GM12878 (cell line): Measurements from ENCODE around the gene SOAT2. TPM values are rescaled to one million over a fixed set of nuclear protein-coding genes. Genes with fewer than 3 reads are reported as not detected.

Source experiments
- BCL11A ChIP-seq: IDR thresholded peaks from 2 replicates; pipeline ENCODE4 v1.6.1; 2011; ENCODE audit warnings: low read depth, low read length
- CBFB ChIP-seq: IDR thresholded peaks from 2 replicates; pipeline ENCODE4 v1.6.1; 2016; ENCODE audit warnings: antibody characterized with exemption, low read depth
- CBX5 ChIP-seq: sonication (generic); IDR thresholded peaks from 2 replicates; pipeline ENCODE4 v1.6.1; 2016; ENCODE audit warnings: low read depth, moderate library complexity, mild to moderate bottlenecking, inconsistent platforms
- CHD1 ChIP-seq: IDR thresholded peaks from 2 replicates; pipeline ENCODE4 v1.6.1; 2012; ENCODE audit warnings: low read depth, low read length, improper control_type of control experiment
- ESRRA ChIP-seq: IDR thresholded peaks from 2 replicates; pipeline ENCODE4 v1.6.1; 2012; ENCODE audit warnings: mild to moderate bottlenecking, low read length, improper control_type of control experiment
- FOXK2 ChIP-seq: fragments of 450-650 bp; IDR thresholded peaks from 2 replicates; pipeline ENCODE4 v1.6.1; 2017; ENCODE audit warnings: mild to moderate bottlenecking, moderate library complexity
- IRF4 ChIP-seq: IDR thresholded peaks from 2 replicates; pipeline ENCODE4 v1.6.1; 2011; ENCODE audit warnings: low read depth, low read length
- KDM1A ChIP-seq: fragments of 200-600 bp; sonication (generic); IDR thresholded peaks from 2 replicates; pipeline ENCODE4 v1.6.1; 2016; ENCODE audit warnings: borderline replicate concordance
- LARP7 ChIP-seq: fragments of 450-650 bp; IDR thresholded peaks from 2 replicates; pipeline ENCODE4 v1.6.1; 2017; ENCODE audit warnings: mild to moderate bottlenecking
- MTA2 ChIP-seq: fragments of 450-650 bp; IDR thresholded peaks from 2 replicates; pipeline ENCODE4 v1.6.1; 2016; ENCODE audit warnings: low read depth, mild to moderate bottlenecking, moderate library complexity
- MXI1 ChIP-seq: fragments of 150-350 bp; IDR thresholded peaks from 2 replicates; pipeline ENCODE4 v1.6.1; 2011; ENCODE audit warnings: low read depth, mild to moderate bottlenecking, inconsistent platforms, low read length, improper control_type of control experiment
- NR2F1 ChIP-seq: fragments of 450-650 bp; conservative IDR thresholded peaks from 2 replicates; pipeline ENCODE4 v1.6.1; 2017; ENCODE audit warnings: mild to moderate bottlenecking
- POLR2AphosphoS2 ChIP-seq: IDR thresholded peaks from 2 replicates; pipeline ENCODE4 v1.6.1; 2011; ENCODE audit warnings: low read depth, mild to moderate bottlenecking, low read length, improper control_type of control experiment, moderate library complexity
- RCOR1 ChIP-seq: conservative IDR thresholded peaks from 2 replicates; pipeline ENCODE4 v1.6.1; 2012; ENCODE audit warnings: low read depth, low read length, improper control_type of control experiment
- SMC3 ChIP-seq: IDR thresholded peaks from 2 replicates; pipeline ENCODE4 v1.6.1; 2011; ENCODE audit warnings: low read length, improper control_type of control experiment, borderline replicate concordance
- STAT3 ChIP-seq: IDR thresholded peaks from 2 replicates; pipeline ENCODE4 v1.6.1; 2011; ENCODE audit warnings: low read depth, low read length, improper control_type of control experiment
- TBL1XR1 ChIP-seq: IDR thresholded peaks from 2 replicates; pipeline ENCODE4 v1.6.1; 2012; ENCODE audit warnings: low read depth, low read length, improper control_type of control experiment
- polyA plus RNA-seq, 11 experiments: library from polyadenylated mRNA; depleted of rRNA in 4 of 11; unstranded in 6 of 11; stranded (reverse) in 5 of 11; fragments of >200 nt; fragmentation: Nextera tagmentation in 4 of 11; fragmentation: Illumina TruSeq in 1 of 11; extraction: Ambion mirVana in 4 of 11; extraction: Trizol in 1 of 11; gene quantifications; 1 replicate in 1 of 11; 2 replicates in 10 of 11; pipeline versions ENCODE4 v1.2.1 to v1.2.3, GENCODE V29; 2011 to 2016; ENCODE audit warnings: inconsistent platforms in 2 of 11, missing spikeins in 2 of 11, low read depth in 1 of 11
- total RNA-seq, 4 experiments: library from RNA; depleted of rRNA in 3 of 4; stranded (reverse); fragments of >200 nt in 3 of 4; fragmentation: Illumina TruSeq in 1 of 4; extraction: Trizol in 1 of 4; gene quantifications; 2 replicates each; pipeline versions ENCODE4 v1.2.1 to v1.2.3, GENCODE V29; 2013 to 2021
- TF ChIP-seq, protein P1 (sequence below): fragments of 150-350 bp; IDR thresholded peaks from 2 replicates; pipeline ENCODE4 v1.6.1; 2014; ENCODE audit warnings: mild to moderate bottlenecking, low read depth, low read length
- TF ChIP-seq, protein P2 (sequence below): fragments of 450-650 bp; IDR thresholded peaks from 2 replicates; pipeline ENCODE4 v1.6.1; 2016; ENCODE audit warnings: mild to moderate bottlenecking
- TF ChIP-seq, protein P3 (sequence below): IDR thresholded peaks from 2 replicates; pipeline ENCODE4 v1.6.1; 2012; ENCODE audit warnings: improper control_type of control experiment, low read depth, low read length; ENCODE audit not compliant: insufficient replicate concordance
- TF ChIP-seq, protein P4 (sequence below): fragments of 450-650 bp; IDR thresholded peaks from 2 replicates; pipeline ENCODE4 v1.6.1; 2016; ENCODE audit warnings: mild to moderate bottlenecking
- TF ChIP-seq, protein P5 (sequence below): IDR thresholded peaks from 2 replicates; pipeline ENCODE4 v1.6.1; 2012; ENCODE audit warnings: low read depth, low read length, improper control_type of control experiment

The SOAT2 gene
- total and polyA plus RNA-seq, 10 of the 15 experiments (the other 5 are each of a cell fraction or from before 2014, with no cell fraction given): 0.08 to 1.7 (median 0.69) TPM

DNA sequence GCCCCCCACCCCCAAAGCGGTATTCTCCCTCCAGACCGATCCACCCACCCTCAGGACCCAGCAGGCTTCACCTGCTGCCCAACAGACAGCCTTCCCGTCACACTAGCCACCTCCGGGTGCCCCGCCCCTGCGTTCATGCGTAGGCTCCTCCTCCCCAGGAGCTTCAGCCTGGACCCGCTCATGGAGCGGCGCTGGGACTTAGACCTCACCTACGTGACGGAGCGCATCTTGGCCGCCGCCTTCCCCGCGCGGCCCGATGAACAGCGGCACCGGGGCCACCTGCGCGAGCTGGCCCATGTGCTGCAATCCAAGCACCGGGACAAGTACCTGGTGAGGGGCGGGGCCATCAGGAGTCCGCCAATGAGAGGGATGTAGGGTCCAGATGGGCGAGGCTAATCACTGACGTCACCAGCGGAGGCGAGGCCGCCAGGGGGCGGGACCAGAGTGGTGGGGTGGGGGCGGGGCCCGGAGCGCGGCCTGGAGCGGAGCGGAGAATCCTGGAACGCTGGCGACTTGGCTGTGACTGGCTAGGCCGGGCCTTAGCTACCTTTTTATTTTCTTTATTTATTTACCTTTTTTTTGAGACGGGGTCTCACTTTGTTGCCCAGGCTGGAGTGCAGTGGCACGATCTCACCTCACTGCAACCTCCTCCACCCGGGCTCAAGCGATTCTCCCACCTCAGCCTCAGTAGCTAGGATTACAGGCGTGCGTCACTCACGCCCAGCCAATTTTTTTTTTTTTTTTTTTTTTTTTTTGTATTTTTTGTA is 49.0 kb upstream of the SOAT2 start (continued):
- TF ChIP-seq SMC3: no peak
- TF ChIP-seq BCL11A: no peak
- no peak for TF ChIP-seq MTA2
- TF ChIP-seq, protein P1, sequence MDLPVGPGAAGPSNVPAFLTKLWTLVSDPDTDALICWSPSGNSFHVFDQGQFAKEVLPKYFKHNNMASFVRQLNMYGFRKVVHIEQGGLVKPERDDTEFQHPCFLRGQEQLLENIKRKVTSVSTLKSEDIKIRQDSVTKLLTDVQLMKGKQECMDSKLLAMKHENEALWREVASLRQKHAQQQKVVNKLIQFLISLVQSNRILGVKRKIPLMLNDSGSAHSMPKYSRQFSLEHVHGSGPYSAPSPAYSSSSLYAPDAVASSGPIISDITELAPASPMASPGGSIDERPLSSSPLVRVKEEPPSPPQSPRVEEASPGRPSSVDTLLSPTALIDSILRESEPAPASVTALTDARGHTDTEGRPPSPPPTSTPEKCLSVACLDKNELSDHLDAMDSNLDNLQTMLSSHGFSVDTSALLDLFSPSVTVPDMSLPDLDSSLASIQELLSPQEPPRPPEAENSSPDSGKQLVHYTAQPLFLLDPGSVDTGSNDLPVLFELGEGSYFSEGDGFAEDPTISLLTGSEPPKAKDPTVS: no peak
- no peak for TF ChIP-seq MXI1
- no peak for TF ChIP-seq CBFB
- TF ChIP-seq, protein P2, sequence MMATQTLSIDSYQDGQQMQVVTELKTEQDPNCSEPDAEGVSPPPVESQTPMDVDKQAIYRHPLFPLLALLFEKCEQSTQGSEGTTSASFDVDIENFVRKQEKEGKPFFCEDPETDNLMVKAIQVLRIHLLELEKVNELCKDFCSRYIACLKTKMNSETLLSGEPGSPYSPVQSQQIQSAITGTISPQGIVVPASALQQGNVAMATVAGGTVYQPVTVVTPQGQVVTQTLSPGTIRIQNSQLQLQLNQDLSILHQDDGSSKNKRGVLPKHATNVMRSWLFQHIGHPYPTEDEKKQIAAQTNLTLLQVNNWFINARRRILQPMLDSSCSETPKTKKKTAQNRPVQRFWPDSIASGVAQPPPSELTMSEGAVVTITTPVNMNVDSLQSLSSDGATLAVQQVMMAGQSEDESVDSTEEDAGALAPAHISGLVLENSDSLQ: no peak
- no peak for TF ChIP-seq FOXK2
- TF ChIP-seq, protein P3, sequence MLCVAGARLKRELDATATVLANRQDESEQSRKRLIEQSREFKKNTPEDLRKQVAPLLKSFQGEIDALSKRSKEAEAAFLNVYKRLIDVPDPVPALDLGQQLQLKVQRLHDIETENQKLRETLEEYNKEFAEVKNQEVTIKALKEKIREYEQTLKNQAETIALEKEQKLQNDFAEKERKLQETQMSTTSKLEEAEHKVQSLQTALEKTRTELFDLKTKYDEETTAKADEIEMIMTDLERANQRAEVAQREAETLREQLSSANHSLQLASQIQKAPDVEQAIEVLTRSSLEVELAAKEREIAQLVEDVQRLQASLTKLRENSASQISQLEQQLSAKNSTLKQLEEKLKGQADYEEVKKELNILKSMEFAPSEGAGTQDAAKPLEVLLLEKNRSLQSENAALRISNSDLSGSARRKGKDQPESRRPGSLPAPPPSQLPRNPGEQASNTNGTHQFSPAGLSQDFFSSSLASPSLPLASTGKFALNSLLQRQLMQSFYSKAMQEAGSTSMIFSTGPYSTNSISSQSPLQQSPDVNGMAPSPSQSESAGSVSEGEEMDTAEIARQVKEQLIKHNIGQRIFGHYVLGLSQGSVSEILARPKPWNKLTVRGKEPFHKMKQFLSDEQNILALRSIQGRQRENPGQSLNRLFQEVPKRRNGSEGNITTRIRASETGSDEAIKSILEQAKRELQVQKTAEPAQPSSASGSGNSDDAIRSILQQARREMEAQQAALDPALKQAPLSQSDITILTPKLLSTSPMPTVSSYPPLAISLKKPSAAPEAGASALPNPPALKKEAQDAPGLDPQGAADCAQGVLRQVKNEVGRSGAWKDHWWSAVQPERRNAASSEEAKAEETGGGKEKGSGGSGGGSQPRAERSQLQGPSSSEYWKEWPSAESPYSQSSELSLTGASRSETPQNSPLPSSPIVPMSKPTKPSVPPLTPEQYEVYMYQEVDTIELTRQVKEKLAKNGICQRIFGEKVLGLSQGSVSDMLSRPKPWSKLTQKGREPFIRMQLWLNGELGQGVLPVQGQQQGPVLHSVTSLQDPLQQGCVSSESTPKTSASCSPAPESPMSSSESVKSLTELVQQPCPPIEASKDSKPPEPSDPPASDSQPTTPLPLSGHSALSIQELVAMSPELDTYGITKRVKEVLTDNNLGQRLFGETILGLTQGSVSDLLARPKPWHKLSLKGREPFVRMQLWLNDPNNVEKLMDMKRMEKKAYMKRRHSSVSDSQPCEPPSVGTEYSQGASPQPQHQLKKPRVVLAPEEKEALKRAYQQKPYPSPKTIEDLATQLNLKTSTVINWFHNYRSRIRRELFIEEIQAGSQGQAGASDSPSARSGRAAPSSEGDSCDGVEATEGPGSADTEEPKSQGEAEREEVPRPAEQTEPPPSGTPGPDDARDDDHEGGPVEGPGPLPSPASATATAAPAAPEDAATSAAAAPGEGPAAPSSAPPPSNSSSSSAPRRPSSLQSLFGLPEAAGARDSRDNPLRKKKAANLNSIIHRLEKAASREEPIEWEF: no peak
- no peak for TF ChIP-seq IRF4
- no peak for TF ChIP-seq CBX5
- no peak for TF ChIP-seq KDM1A
- no peak for TF ChIP-seq POLR2AphosphoS2
- no peak for TF ChIP-seq STAT3
- TF ChIP-seq, protein P4, sequence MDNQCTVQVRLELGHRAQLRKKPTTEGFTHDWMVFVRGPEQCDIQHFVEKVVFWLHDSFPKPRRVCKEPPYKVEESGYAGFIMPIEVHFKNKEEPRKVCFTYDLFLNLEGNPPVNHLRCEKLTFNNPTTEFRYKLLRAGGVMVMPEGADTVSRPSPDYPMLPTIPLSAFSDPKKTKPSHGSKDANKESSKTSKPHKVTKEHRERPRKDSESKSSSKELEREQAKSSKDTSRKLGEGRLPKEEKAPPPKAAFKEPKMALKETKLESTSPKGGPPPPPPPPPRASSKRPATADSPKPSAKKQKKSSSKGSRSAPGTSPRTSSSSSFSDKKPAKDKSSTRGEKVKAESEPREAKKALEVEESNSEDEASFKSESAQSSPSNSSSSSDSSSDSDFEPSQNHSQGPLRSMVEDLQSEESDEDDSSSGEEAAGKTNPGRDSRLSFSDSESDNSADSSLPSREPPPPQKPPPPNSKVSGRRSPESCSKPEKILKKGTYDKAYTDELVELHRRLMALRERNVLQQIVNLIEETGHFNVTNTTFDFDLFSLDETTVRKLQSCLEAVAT: 0 out of 2 replicates have a peak, but pooled peaks have one; percentile 41
- no peak for TF ChIP-seq RCOR1
- TF ChIP-seq ESRRA: no peak
- no peak for TF ChIP-seq CHD1
- TF ChIP-seq NR2F1: no peak
- TF ChIP-seq LARP7: no peak; the same call in 1 of the 2 replicates
- TF ChIP-seq, protein P5, sequence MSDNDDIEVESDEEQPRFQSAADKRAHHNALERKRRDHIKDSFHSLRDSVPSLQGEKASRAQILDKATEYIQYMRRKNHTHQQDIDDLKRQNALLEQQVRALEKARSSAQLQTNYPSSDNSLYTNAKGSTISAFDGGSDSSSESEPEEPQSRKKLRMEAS: 0 out of 2 replicates have a peak, but pooled peaks have one; percentile 18
- TF ChIP-seq TBL1XR1: no peak
